GM18867 (cell line): ENCODE data around the gene GALP.
"Not testable (repeated sequence)": the region's sequence is repeated elsewhere in the genome, so short reads cannot be mapped to it uniquely, and the experiment has no call there.

Experiments used
- ATAC-seq: cut with Tn5 transposase; IDR thresholded peaks from one replicate; pipeline ENCODE4 v1.9.1; 2021; ENCODE audit warnings: mild to moderate bottlenecking, moderate library complexity; ENCODE audit not compliant: unreplicated experiment

GALP gene

DNA sequence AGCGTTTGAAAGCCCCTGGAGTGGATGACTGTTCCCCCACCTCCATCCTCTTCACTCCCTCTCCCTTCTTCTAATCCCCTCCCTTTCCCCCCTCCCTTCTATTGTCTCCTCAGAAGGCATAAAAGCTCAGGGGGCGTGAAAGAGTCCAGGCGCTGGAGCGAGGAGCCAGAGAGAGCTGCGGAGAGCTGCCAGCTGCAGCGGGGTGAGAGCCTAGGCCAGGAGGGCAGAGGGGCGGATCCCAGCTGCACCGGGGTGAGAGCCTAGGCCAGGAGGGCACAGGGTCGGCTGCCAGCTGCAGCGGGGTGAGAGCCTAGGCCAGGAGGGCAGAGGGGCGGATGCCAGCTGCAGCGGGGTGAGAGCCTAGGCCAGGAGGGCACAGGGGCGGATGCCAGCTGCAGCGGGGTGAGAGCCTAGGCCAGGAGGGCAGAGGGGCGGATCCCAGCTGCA lies at the start of gene GALP:
Gene GALP (plus strand): TSS at position 148 of the 447 bp plus-strand sequence. CDS start 1,101 bp downstream, outside the sequence.
- ATAC-seq, result not testable (repeated sequence)

DNA sequence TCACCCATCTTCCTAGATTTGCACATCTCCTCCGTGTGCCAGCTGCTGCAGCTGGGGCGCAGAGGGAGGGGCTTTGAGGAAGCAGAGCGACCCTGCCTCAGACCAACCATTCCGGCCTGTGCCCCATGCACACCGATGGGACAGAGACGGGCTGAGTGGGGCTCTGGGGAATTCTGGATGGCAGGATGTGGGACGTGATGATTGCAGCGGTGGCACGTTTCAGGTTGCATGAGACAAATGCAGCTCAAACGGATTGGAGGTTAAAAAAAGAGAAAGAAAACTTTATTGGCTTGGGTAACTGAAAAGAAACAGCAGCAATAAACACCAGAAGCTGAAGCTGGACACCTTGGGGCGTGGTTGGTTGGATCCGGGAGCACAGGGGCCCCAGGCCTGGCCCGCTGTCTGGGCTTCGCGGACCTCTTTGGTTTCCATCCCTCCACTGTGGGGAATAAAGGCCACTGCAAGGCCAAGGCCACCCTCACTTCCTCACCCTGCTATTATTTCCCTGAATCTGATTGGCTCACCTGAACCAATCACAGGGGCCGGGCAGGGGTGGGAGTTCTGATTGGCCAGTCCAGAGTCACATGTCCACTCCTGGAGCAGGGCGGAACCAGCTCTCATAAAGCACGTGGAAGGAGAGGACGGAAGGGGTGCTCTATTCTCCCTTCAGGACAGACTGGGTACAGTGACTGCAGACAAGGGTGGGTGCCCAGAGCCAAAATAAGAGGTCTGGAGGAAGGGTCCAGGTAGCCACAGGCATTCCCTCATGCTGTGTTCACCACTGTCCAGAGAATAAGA lies 48.6 kb upstream of the GALP start:
- ATAC-seq, result no peak

DNA sequence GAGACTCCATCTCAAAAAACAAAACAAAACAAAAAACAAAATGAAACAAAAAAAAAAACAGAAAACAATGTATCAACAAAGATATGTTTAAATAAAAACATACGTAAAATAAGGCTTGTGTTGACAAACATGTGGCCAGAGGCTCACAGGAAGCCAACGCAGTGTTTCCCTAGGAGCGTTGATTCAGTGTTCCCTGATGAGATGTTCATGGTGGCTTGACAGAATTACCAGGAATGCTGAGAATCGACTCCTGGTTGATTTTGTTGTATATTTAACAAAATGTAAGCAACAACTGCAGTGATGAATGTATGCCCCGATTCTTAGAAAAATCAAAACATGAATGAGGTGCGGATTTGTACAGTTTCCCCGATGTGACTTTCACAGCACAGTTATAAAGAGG lies 45.8 kb upstream of the GALP start:
- ATAC-seq, result no peak

DNA sequence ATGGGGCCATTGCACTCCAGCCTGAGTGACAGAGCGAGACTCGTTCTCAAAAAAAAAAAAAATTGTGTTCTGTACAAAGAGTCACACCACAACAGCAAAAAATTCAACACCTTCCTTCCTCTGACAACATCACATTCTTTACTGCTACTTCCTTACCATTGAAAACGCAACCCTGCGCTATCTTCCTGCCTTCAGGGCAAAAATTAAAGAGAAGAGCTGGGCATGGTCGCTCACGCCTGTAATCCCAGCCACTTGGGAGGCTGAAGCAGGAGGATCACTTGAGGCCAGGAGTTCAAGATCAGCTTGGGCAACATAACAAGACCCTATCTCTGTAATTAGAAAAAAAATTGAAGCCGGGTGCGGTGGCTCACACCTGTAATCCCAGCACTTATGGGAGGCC lies 44.2 kb upstream of the GALP start:
- ATAC-seq, result no peak

DNA sequence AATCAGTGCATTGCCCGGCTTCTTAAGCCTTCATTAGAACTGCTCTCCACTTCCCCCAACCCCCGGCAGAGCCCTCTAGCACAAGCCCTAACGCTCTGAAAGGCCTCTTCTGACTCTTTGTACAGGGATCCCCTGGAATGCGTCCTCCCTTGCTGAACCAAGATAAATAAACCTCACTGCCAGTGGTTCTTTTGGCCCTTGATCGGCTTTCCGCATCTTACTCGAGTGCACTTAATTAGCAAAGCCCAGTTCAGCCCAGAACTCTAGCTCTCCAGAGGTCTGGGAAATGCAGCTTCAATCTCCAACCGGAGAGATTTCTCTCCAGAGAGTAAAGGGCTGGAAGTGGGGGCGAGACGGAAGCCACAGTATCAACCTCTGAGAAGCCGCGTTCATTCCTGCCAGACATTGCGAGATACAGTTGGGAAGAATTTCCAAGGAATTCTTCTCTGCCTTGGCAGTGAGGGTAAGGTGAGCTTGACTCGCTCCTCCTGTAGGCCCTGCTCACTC lies 43.4 kb upstream of the GALP start:
- ATAC-seq, result no peak

DNA sequence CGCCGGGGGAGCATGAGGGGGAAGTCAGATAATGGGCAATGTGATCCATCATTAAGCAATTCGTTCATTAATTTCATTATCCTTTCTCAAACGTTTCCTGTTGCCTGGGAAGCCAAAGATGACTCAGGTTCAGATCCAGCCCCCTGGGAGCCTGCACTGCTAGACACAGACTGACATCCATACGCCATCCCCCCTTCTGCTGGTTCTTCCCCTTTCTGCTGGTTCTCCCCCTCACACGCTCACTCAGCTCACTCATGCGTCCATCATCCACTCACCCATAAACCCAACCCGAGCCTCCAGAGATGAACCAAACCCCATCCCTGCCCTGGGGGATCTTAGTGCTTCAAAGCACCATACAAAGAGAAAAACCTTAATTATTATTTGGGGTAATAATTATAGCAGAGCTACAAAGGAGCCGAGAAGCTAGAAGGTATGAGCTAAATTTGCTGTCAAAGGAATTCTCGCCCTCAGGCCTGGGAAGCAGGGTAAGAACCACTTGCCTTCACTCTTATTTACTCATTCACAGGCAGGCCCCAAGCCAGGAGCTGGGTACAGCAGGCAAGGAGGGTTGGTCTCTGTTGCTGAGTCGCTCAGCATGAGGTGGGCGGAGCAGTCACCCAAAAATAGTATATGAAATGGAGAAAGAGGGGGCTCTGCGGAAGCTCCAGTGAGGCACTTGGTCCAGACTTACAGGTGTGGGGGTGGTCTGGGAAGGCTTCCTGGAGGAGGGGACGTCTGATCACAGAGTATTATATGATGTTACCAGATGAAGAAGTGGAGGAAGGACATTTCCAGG lies 41.8 kb upstream of the GALP start:
- ATAC-seq, result no peak

DNA sequence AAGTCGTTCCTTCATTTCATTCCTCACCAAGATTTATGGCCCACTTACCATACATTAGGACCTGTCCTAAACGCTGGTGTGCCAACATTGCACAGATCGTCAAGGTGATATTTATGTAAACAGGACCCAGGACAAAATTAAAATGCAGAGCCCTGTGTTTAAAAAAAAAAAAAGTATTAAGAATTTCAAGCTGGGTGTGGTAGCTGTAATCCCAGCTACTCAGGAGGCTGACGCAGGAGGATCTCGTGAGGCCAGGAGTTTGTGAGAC lies 41.2 kb upstream of the GALP start:
- ATAC-seq, result no peak

DNA sequence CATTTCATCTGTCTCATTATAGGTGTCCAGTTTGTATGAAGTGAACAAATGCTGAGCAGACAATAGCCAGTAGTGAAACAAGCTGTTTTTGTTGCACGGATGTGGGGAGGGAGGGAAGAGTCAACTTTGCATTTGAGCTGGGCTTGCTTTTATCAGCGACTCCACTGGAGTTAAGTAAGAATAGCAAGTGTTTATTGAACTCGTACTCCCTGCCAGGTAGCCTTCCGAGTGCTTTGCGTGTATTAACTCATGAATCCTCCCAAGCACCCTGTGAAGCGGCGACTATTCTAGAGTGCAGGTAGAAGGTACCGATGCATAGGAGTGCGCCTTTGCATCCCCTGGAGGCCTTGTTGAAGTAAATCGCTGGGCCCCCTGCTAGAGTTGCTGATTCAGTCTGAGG lies 39.4 kb upstream of the GALP start:
- ATAC-seq, result no peak

DNA sequence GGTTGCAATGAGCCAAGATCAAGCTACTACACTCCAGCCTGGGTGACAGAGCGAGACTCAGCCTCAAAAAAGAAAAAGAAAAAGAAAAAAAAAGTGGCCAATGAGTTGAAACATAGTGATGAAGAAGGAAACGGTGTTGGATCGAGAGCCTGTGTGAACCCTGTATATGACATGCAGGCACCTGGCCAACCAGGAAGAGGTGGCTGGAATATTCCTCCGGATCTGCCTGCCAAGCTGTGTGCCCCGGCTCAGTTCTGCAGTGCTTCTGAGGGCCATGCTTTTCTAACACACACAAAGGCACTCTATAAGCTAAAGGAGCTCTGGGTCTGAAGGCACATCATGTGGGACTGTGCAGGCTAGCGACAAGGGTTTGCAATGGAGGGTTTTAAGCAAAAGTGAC lies 38.4 kb upstream of the GALP start:
- ATAC-seq, result no peak

DNA sequence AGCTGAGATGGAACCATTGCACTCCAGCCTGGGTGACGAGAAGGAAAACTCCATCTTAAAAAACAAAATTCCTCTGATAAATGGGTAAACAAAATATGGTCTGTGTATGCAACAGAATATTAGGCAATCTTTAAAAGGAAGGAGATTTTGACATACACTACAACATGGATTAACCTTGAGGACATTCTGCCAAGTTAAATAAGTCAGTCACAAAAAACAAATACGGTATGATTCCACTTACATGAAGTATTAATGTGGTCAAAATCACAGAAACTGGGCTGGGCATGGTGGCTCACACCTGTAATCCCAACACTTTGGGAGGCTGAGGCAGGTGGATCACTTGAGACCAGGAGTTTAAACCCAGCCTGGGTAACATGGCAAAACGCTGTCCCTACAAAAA lies 37.7 kb upstream of the GALP start:
- ATAC-seq, result no peak

DNA sequence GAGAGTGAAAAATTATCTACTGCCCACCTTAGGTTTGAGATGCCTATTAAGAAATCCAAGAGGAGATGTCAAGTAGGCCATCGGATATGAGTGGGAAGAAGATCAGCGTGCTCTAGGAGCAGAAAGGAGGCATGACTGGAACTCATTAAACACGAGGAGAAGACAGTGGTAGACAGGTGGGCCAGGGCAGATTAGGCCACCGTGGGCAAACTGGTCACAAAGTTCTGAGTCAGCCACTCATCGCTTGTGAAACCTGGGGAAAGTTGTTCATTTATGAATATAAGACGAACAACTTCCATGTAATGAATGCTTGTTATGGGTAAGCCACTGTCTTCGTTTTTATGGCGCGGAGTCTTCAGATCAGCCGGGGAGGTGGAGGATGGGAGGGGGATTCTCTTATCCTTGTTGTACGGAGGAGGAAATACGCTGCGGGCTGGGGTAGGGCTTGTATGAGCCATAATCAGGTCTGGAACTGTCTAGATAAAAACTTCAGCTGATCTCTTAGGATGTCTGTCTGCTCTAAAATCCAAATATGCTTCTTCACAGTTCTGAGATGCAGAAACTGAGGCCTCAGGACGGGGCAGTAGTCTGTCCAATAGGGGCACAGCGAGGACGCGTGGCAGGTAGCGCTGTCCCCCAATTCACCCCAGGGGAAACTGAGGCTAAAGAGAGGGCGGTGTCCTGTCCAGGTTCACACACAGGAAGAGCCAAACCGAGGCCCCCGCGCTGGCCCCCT lies 35.8 kb upstream of the GALP start:
- no peak for ATAC-seq

DNA sequence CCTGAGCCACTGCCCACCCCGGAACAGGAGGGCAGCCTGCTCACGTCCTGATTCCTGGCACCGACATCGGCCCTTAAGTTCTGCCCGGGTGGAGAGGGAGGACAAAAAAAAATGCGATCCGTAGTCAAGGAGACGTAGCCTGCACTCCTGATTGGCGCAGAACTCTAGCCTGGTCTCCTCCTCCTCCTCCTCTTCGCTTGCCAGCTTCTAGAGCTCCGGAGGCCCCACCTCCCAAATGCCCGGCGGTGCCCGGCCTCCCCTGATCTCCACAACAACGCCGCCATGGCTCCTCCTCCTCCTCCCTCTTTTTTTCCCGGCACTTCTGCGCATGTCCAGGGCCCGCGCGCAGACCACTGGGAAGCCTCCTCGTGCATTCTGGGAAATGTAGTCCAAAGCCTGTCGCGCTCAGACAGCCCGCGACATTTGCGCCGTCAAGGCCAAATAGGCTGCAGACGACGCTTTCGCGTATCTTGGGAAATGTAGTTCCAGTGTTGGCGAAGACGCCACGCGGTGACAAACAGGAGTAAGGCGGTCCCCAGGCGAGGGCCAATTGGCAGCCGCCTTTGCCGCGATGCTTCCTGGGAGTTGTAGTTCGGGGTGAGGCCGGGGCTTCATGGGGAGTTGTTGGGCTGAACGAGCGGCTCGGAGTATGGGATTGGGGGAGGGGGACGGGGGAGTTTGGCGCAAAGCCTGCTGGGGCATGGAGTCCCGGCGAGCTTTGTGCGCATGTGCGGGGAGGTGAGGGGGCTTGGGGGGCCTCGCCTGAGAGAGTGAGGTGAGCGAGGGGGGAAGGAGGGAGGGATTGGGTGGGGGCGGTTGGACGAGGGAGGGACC lies 35.0 kb upstream of the GALP start, which contains the start of gene ZNF444:
Gene ZNF444 (plus strand): TSS at position 705 of the 834 bp plus-strand sequence. CDS start 5,625 bp downstream, outside the sequence.
- peak; percentile 85 for ATAC-seq

DNA sequence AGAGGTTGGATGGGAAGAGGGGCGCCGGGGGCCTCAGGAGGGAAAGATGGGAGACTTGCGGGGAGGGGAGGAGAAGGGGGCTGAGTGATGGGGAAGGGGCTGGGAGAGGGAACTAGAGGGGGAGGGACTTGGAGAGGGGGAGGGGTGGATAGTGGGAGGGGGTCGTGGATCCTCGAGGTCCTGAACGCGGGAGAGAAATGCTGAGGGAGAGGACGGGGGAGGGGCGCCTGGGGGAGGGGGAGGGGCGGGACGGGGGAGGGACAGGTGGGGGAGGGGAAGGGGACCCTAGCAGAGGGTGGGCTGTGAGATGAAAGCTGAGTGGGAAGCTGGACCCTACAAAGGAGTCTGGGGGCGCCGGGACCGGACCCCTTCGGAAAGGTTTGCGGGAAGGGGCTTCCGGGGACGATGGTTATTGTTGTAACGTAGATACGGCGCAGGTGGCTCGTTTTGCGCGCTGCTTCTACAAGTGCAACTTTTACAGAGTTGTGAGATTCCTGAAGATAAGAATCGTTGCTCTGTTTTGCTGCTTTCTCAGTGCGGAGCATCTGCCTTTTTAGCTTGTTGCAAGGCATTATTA lies 34.3 kb upstream of the GALP start:
- no peak for ATAC-seq

DNA sequence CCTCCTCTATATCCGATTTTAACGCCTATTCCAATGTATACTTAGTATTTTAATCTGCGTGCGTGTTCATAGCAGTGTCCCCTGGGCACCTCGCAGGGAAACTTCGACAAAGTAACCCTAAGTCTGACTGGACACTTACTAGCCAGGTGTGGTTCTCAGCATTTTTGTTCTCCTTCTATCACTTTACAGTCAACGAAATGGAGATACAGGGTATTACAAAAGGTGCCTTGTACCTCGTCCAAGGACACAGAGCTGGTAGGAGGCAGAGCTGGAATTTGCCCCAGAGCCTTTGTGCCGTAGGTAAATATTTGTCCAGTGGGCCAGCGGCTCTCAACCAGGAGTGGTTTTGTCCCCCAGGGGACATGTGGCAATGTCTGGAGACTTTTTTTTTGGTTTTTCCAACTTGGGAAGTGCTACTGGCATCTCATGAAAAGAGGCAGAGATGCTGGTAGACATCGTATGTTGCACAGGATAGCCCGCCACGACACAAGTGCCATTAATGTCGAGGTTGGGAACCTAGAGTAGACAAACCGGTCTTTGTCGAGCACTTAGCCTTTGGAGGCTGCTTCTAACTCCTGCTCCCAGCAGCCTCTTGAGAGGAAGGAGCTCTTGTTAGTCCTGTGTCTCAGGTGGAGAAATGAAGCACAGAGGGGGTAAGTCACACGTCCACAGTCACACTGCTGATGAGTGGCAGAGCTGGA lies 33.6 kb upstream of the GALP start:
- ATAC-seq, result no peak

DNA sequence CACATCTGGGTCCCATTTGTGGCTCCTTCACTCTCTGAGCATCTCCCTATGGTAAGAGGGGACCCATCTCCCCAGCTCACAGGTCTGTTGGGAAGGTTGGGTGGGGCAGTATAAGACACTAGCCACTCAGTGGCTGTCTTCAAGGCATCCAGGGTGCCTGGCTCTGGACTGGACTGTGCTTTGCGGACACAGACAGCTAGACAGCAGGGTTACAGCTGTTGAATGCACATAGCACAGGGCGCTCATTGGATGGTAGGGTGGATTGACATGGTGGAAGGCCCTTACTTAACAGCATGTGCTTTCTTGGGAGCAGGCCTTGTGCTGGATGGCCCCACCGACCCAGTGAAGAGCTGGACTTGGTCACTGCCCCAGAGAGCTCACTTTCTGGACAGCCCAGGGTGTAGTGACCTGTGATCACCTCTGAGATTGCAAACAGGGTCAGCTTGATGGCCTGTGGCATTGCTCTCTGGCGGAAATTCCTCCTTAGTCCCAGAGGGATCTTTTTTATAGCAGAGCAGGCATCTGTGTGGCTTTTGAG lies 32.8 kb upstream of the GALP start:
- no peak for ATAC-seq

DNA sequence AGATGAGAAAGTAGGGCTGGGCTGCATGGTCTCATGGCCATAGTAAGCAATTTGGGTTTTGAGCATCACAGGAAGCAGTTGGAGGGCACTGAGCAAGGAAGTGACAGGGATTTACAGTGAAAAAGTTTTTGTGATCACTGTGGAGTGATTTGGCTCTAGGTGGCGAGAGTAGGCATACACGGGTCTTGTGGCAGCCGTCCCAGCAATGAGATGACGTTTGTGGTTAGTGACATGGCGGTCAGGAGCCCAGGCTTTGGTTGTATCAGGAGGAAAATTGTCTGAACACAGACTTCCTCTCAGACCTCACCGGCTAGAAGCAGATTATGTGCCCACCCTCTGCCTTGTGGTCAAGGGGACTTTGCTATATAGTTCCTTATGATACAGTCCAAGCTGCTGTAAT lies 31.4 kb upstream of the GALP start:
- no peak for ATAC-seq

DNA sequence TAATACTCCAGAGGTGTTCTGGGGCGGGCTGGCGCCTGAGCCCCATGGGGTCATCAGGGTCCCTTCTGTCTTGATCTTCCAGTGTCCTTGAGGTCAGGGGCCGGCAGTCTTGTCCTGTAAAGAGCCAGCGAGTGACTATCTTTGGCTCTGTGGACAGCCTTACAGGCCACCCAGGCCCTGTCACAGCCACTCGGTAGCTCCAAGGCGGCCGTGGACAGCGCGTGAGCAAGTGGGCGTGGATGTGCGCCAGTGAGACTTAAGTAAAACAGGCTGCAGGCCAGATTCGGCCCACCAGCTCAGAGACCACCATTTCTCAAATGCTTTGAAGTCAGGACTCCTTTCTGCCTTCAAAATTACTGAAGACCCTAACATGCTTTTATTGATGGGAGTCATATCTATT lies 31.0 kb upstream of the GALP start:
- no peak for ATAC-seq

DNA sequence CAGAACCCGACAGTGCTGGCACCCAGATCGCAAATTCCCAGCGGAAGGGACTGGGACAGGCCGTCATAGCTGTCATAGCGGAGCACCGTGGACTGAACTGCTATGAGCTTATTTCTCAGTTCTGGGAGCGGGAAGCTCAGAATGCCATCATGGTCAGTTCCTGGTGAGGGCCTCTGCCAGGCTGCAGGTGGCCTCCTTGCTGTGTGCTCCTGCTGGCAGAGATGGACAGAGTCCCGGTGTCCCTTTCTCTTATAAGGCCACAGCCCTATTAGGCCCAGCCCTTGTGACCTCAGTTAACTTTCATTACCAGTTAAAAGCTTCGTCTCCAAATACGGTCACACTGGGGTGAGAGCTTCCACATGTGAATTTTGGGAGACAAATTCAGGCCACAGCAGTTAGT lies 30.1 kb upstream of the GALP start:
- no peak for ATAC-seq

DNA sequence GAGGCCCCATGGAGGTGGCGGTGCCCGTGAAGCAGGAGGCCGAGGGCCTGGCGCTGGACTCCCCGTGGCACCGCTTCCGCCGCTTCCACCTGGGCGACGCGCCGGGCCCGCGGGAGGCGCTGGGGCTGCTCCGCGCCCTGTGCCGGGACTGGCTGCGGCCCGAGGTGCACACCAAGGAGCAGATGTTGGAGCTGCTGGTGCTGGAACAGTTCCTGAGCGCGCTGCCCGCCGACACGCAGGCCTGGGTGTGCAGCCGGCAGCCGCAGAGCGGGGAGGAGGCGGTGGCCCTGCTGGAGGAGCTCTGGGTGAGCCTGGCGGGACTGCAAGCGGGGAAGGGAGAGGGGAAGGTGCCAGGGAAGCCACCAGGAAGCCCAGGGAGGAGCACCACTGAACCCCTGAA lies 28.9 kb upstream of the GALP start:
- no peak for ATAC-seq
